Activated T-cell treated with anti-CD3 and anti-CD28 coated beads, Interleukin-2, amount 50 U/mL, for 1 hour (primary cell): Measurements from ENCODE around the gene POLR3G.

Experiments
- DNase-seq: peaks from one replicate; pipeline ENCODE4 v3.0.0-alpha.2; 2020

The POLR3G gene

DNA sequence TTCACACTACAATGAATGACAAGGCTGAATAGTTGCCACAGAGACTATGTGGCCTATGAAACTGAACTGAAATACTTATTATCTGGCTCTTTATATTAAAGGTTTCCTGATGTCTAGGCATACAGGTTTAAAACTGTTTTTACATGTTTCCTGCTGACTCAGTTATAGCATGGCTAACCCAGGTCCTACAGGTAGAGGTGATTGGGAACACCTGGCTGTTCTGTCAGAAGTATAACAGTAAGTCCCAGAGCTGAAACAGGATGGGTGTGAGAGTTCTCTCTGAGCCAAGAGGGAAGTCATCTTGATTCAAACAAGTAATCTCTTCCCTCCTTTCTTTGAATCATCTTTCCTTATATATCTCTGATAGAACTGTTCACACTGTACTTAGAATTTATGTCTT is 79.0 kb downstream of the POLR3G start:
- DNase-seq = no peak

DNA sequence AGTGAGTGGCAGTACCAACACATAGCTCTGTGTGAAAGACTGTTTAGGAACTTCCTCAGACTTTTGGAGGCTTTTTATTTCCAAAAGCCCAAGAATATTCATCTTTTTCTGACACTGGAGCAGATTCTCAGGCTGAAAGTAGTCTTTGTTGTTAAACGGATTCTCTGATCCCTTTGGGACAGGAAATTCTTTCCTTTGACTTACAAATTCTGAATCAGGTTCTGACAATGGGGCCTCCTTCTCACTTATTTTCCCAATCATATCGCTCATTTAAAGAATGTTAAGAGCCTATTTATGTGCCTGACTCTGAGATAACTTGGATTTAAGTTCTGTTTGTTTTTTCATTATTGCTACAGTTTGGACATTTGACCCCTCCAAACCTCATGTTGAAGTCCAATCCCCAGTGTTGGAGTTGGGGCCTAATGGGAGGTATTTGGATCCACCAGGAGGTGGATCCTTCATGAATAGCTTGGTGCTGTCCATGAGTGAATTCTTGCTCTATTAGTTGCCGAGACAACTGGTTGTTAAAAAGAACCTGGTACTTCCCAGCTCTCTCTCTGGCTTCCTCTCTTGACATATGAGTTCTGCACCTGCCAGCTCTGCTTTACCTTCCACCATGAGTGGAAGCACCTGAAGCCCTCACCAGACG is 79.8 kb downstream of the POLR3G start:
- no peak for DNase-seq

DNA sequence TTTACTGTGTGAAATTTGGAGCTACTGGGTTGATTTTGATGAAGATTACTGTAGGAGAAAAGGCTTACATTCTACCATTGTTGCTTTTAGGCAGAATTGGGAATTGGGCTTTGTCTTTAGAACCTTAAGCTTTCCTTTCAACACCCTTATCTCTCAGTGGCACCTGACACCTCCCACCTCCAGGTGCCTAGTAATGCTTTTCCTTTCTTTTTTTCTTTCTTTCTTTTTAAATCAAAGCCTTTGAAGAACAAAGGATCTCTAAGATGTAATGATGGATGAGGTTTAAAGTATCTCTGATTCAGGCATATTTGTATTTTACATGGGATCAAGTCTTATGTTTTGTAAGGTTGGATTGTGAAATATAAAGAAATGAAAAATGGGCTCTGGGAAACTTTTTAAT is 81.0 kb downstream of the POLR3G start:
- no peak for DNase-seq

DNA sequence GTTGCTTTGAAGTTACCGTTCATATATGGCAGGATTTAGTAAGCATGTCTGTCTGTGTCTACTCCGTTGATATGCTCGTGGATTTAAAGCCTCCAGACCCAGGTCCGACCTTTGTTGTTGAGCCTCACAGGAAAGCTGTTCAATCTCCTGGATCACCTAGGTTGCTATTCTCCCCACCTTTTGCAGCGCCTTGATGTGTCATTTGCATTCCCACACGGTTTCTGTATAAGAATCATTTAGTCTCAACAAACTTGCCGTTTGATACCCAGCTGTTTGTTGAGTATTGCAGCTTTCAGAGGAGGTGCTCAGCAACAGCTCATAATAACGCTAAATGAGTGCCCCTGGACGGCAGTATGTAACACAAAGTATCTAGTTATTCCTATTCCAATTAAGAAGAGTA is 82.7 kb downstream of the POLR3G start:
- DNase-seq = no peak

DNA sequence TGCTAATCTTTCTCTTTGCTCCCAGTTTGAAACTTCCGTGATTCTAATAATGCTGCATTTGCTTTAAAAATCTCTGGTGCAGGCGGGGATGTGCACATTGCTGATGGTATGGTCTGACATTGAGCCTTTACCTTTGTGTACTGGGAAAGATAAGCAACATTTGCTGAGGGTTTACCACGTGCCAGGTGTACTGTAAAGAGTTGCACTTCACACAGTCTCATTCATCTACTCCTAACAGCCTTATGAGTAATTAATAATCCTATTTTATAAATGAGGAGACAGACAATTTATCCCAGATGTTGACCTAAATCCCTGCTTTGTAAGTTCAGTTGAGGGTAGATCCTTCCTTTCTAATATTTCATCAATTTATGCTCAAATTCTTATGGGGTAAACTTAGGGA is 83.2 kb downstream of the POLR3G start:
- DNase-seq = no peak

DNA sequence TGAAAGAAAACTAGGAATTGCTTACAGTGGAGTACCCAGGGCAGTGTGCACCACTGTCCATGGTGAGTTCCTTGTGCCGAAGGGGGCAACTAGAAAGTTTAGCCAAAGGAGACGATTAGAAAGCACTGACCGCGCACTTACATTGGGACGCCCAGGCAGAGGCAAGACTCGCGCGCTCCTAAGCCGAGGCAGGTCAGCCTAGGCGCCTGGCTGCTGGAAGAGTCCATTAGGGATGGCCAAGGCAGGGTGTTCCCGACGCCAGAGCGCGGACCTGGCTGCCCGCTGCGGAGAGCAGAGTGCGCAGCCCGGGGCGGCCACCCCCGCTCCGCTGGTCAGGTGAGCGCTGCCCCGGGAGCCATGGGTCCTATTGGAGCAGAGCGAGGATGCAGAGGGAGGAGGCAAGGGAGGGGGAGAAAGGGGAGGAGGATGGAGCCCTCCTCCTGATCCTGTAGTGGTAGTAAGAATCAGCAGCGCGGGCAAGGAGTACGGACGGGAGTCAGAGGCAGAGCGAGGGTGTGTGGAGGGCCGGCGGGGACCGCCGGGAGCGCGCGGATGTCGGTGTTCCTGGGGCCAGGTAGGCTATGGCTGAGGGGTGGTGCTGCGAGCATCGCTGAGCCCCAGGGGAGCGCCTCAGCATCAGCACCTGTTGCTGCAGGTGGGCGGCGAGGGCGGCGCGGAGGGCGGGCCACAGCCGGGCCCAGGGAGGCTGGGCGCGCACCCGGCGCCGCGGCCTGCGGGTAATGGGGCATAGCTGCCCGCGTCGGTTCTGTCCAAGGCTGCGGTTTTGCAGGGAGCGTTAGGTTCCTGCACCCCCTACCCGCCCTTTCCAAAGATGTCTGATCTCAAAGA is 83.9 kb downstream of the POLR3G start, which contains the start of gene ADGRV1:
Gene ADGRV1 (plus strand): TSS at position 454 of the 849 bp plus-strand sequence. CDS start 99 bp downstream, at position 553.
- no peak for DNase-seq

DNA sequence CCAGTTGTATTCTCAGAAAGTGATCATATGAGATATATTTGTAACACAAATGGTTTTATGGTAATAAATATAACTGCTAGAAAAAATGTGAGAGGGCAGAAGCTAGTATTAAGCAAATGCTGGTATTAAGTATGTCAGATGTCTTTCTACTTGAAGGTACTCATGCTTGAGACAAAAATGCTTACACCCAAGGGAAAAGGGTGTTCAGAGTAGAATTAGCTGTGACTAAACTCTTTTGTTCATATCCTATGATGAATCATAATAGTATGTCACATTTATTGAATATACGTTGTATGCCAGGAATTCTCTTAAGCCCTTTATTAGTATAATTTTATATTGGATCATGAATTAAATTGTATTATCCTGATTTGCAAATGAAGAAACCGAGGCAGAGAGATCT is 86.1 kb downstream of the POLR3G start:
- no peak for DNase-seq

DNA sequence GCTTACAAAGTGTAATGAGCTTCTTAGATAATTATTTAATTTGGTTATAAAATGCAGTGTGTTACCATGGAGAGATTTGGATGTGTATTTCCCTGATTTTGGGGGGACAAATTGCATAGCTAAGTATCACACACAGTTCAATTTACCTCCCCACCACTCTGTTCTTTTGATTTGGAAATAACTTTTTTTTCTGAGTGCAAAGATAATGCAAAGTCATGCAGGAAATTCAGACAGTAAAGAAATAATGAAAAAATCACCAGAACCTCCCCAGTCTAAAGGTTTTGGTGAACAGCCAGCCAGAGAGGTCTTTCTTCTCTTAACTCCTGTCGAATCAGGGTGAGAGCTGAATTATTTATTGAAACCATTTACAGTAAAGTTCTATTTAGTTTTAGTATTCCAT is 87.1 kb downstream of the POLR3G start:
- no peak for DNase-seq

DNA sequence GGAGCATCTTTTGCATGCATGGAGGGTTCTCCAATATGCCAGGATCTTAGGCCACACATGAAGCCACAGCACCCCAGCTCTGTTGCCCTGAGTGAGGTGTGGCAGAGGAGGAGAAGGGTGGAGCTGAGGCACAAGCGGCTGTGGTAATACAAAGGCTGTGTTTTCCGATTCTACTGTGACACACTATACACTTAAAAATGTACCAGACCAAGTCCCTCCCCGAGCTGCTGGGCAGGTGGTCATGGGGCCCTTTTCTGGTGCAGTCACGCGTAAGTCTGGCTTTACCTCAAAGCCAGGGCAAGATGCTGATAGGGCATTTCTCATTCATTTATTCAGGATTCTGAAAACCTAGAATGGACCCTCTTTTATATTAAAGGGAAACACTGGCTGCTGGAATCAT is 87.7 kb downstream of the POLR3G start:
- DNase-seq = no peak

DNA sequence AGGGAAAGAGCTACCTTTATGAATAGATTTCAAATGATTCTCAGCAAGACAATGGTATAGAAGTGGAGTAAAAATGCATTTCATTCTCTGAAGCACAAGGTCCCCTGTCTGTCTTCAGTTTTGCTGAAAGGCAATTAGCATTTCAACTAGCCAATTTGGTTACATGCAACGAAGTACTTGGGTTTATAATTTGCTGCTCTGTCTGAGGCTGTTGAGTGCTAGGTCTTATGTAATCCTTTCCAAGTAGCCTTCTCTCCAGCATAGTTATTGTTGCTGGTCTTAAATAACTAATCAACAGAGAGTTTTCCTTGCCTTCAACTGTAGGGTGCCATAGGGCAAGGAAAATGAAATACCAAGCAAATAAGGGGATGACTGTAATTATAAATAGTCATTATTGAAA is 88.4 kb downstream of the POLR3G start:
- no peak for DNase-seq
